B cell (primary cell): Measurements from ENCODE around the gene TNIK. TPM values are rescaled to one million over a fixed set of nuclear protein-coding genes. Genes with fewer than 3 reads are reported as not detected.

Source experiments
- ATAC-seq: fragments of 200-7000 bp; cut with Tn5 transposase; one replicate; pipeline ENCODE4 v1.10.0; 2021; ENCODE audit warnings: low read depth, mild to moderate bottlenecking, moderate number of reproducible peaks, moderate library complexity
- CTCF ChIA-PET: fragments of 350-600 bp; sonication (Branson Sonifier 250); formaldehyde crosslinking; loops from one replicate; lab custom pipeline; 2021; ENCODE audit warnings: antibody characterized with exemption, inconsistent platforms; lab: Charles Lee
- POLR2A ChIA-PET: fragments of 350-600 bp; sonication (Branson Sonifier 250); formaldehyde crosslinking; loops from one replicate; lab custom pipeline; 2021; ENCODE audit warnings: antibody characterized with exemption; lab: Charles Lee
- DNase-seq: peaks from one replicate; pipeline ENCODE4 v3.0.0; 2013
- H2AFZ ChIP-seq: 2 replicates; pipeline ENCODE4 v1.6.1; 2012; ENCODE audit warnings: mild to moderate bottlenecking, low read depth, low read length; ENCODE audit not compliant: insufficient read depth, poor library complexity, severe bottlenecking
- H3K27ac ChIP-seq, 2 donors: 1 replicate in 1 of 2; 2 replicates in 1 of 2; pipeline ENCODE4 v1.5.1; 2012 to 2013; ENCODE audit warnings: low read length in 2 of 2, mild to moderate bottlenecking in 2 of 2, moderate library complexity in 1 of 2
- H3K27me3 ChIP-seq, 4 experiments: fragments of 200-600 bp in 1 of 4; sonication (generic) in 1 of 4; replicated peaks in 1 of 4; 1 replicate in 2 of 4; 2 replicates in 2 of 4; pipeline versions ENCODE4 v1.6.1 to v1.7.0; 2013 to 2016; ENCODE audit warnings: low read length in 3 of 4, mild to moderate bottlenecking in 2 of 4, mixed read lengths in 1 of 4, moderate library complexity in 1 of 4; ENCODE audit not compliant: insufficient read depth in 4 of 4, control insufficient read depth in 3 of 4; ENCODE audit errors: control extremely low read depth in 1 of 4
- H3K36me3 ChIP-seq, 2 experiments: replicated peaks in 1 of 2; 1 replicate in 1 of 2; 2 replicates in 1 of 2; pipeline versions ENCODE4 v1.6.1 to v1.7.1; 2013; ENCODE audit warnings: low read length in 1 of 2; ENCODE audit not compliant: insufficient read depth in 2 of 2, control insufficient read depth in 1 of 2; ENCODE audit errors: control extremely low read depth in 1 of 2, extremely low read depth in 1 of 2
- H3K4me1 ChIP-seq, 2 donors: fragments of 200-600 bp in 1 of 2; sonication (generic) in 1 of 2; 1 replicate in 1 of 2; 2 replicates in 1 of 2; pipeline versions ENCODE4 v1.5.1 to v1.6.1; 2013 to 2017; ENCODE audit warnings: low read length in 2 of 2; ENCODE audit not compliant: control insufficient read depth in 2 of 2, insufficient read depth in 2 of 2
- H3K4me2 ChIP-seq: replicated peaks from 2 replicates; pipeline ENCODE3; 2012; ENCODE audit warnings: mild to moderate bottlenecking, low read depth, low read length; ENCODE audit not compliant: poor library complexity, severe bottlenecking
- H3K4me3 ChIP-seq, 5 experiments: fragments of 200-600 bp in 1 of 5; sonication (generic) in 1 of 5; 1 replicate in 3 of 5; 2 replicates in 2 of 5; pipeline versions ENCODE4 v1.5.1 to v1.7.0; 2011 to 2016; ENCODE audit warnings: low read length in 4 of 5, mild to moderate bottlenecking in 4 of 5, low read depth in 2 of 5, control low read depth in 1 of 5, moderate library complexity in 1 of 5; ENCODE audit not compliant: insufficient read depth in 1 of 5; ENCODE audit errors: control extremely low read depth in 1 of 5, extremely low read depth in 1 of 5
- H3K79me2 ChIP-seq: fragments of 200-600 bp; sonication (generic); one replicate; pipeline ENCODE4 v1.6.0; 2016; ENCODE audit warnings: low read length; ENCODE audit not compliant: control insufficient read depth, insufficient read depth
- H3K9ac ChIP-seq: fragments of 200-600 bp; sonication (generic); 2 replicates; pipeline ENCODE4 v1.6.1; 2017; ENCODE audit warnings: mild to moderate bottlenecking, low read length, moderate library complexity
- H3K9me3 ChIP-seq, 3 donors: one replicate each; pipeline versions ENCODE4 v1.6.1 to v1.7.1; 2013; ENCODE audit warnings: low read length in 2 of 3; ENCODE audit not compliant: control insufficient read depth in 2 of 3, insufficient read depth in 1 of 3; ENCODE audit errors: control extremely low read depth in 1 of 3
- H4K20me1 ChIP-seq: 2 replicates; pipeline ENCODE4 v1.6.0; 2012; ENCODE audit warnings: mild to moderate bottlenecking, low read length; ENCODE audit not compliant: insufficient read depth, control insufficient read depth, poor library complexity, severe bottlenecking
- H3K27ac Mint-ChIP-seq: one replicate; pipeline ENCODE4 v1.8.0; 2021; ENCODE audit warnings: mixed read lengths
- H3K27me3 Mint-ChIP-seq: one replicate; pipeline ENCODE4 v1.8.0; 2021; ENCODE audit warnings: mixed read lengths
- H3K4me1 Mint-ChIP-seq: one replicate; pipeline ENCODE4 v1.8.0; 2021; ENCODE audit warnings: mixed read lengths
- H3K4me3 Mint-ChIP-seq: one replicate; pipeline ENCODE4 v1.8.0; 2021; ENCODE audit warnings: mixed read lengths
- H3K9me3 Mint-ChIP-seq: one replicate; pipeline ENCODE4 v1.8.0; 2022; ENCODE audit warnings: mixed read lengths; ENCODE audit not compliant: insufficient read depth
- CTCF ChIP-seq: fragments of 200-600 bp; IDR thresholded peaks from one replicate; pipeline ENCODE4 v1.8.0; 2022; ENCODE audit warnings: antibody characterized with exemption, mild to moderate bottlenecking
- EZH2 ChIP-seq: IDR thresholded peaks from 2 replicates; pipeline ENCODE4 v1.6.1; 2012; ENCODE audit warnings: borderline replicate concordance, low read depth, mild to moderate bottlenecking, moderate library complexity, low read length; ENCODE audit not compliant: insufficient read depth, poor library complexity, severe bottlenecking
- WGBS: methylation state at CpG from one replicate; pipeline ENCODE4 v1.1.5; 2013; ENCODE audit warnings: missing lambda C conversion rate; ENCODE audit not compliant: insufficient coverage; 5-methylcytosine and 5-hydroxymethylcytosine counted together
- intact Hi-C: fragments of 100-400 bp; cut with micrococcal nuclease; formaldehyde crosslinking; loops from one replicate; pipeline ENCODE4 v1.10.0; 2022
- polyA plus RNA-seq: library from polyadenylated mRNA; depleted of rRNA; stranded (reverse); fragments of >200 nt; gene quantifications from 2 replicates; pipeline ENCODE4 v1.2.3, GENCODE V29; 2012
- total RNA-seq, 2 donors: library from RNA; stranded (reverse); fragments of 120-200 nt in 1 of 2; gene quantifications; 1 replicate in 1 of 2; 2 replicates in 1 of 2; pipeline versions ENCODE4 v1.2.3 to v1.2.4, GENCODE V29; 2013 to 2022

Gene TNIK
- total and polyA plus RNA-seq, 2 donors (not counting 1 experiment from before 2014, with no cell fraction given): 0.66 to 7.7 TPM

GRCh38 chr3:171503817-171504216 lies 43.6 kb upstream of the TNIK start:
- no CpG with 5 or more reads among the region's 1 CpG for WGBS
- ATAC-seq: no peak
- POLR2A ChIA-PET: no interaction called here

GRCh38 chr3:171498921-171499320 lies 38.7 kb upstream of the TNIK start:
- H3K27ac Mint-ChIP-seq: no peak overlapping the region

More at GRCh38 chr3:171503817-171504216, 43.6 kb upstream of the TNIK start:
- Mint-ChIP-seq H3K9me3 (peaks cover 2% of the 10 kb centered on the region), H3K4me3 (no peak overlapping the region), H3K27ac (no peak overlapping the region), H3K27me3 (peaks cover 2% of the 10 kb centered on the region), H3K4me1 (no peaks in the 10 kb centered on the region)
- Histone ChIP-seq H3K36me3 (no peaks in the 10 kb centered on the region), H3K27ac (no peak overlapping the region), H3K4me3 (no peak overlapping the region), H4K20me1 (no peaks in the 10 kb centered on the region), H3K9ac (no peak overlapping the region), H3K27me3 (no peaks in the 10 kb centered on the region), H3K4me1 (no peaks in the 10 kb centered on the region), H3K79me2 (no peaks in the 10 kb centered on the region), H3K9me3 (peaks cover 0 to 3% (median 0%) of the 10 kb centered on the region in 3 donors), H2AFZ (no peak overlapping the region), H3K4me2 (no peak overlapping the region)
- CTCF ChIA-PET: no interaction called here
- intact Hi-C loops: no loop called here
- TF ChIP-seq CTCF (no peak), EZH2 (no peak)
- DNase-seq: no peak

More at GRCh38 chr3:171498921-171499320, 38.7 kb upstream of the TNIK start:
- H3K9ac ChIP-seq: no peak overlapping the region
- H3K27me3 ChIP-seq: no peaks in the 10 kb centered on the region
- TF ChIP-seq EZH2: no peak
- TF ChIP-seq CTCF: no peak
- ChIA-PET POLR2A (no interaction called here), CTCF (no interaction called here)
- no peak overlapping the region for H3K27ac ChIP-seq
- no peaks in the 10 kb centered on the region for H3K9me3 ChIP-seq
- Mint-ChIP-seq H3K4me3 (no peak overlapping the region), H3K27me3 (no peaks in the 10 kb centered on the region), H3K9me3 (no peaks in the 10 kb centered on the region), H3K4me1 (no peaks in the 10 kb centered on the region)
- H3K4me3 ChIP-seq: no peak overlapping the region
- WGBS: 100% methylated on average over 1 of the region's 1 CpG
- no peaks in the 10 kb centered on the region for H3K36me3 ChIP-seq
- no peak for ATAC-seq
- intact Hi-C loops: no loop called here
- H3K4me2 ChIP-seq: no peak overlapping the region
- H3K4me1 ChIP-seq: no peaks in the 10 kb centered on the region
- H2AFZ ChIP-seq: no peak overlapping the region
- no peaks in the 10 kb centered on the region for H3K79me2 ChIP-seq
- DNase-seq: no peak
- no peaks in the 10 kb centered on the region for H4K20me1 ChIP-seq
